ENCODE data around the gene KRT32. TPM values are rescaled to one million over a fixed set of nuclear protein-coding genes. Genes with fewer than 3 reads are reported as not detected.
"Not testable (repeated sequence)": the region's sequence is repeated elsewhere in the genome, so short reads cannot be mapped to it uniquely, and the experiment has no call there.

Gene KRT32
- total RNA-seq, 1 experiment from 2014 or later = 0.42 TPM

GRCh38 chr17:41424111-41424635, 43.0 kb downstream of the KRT32 start, which contains the start of gene KRT37:
Gene KRT37 (minus strand): TSS chr17:41424585. CDS start chr17:41424523, 62 bp downstream.
- ChIA-PET RAD21 (ENCODE audit: low non-redundant PET in 1 of 2, low total read pairs in 2 of 2, uncharacterized antibody in 2 of 2, unreplicated experiment in 2 of 2) (no interaction called here), CTCF (no interaction called here), POLR2A (no interaction called here)
- no TSS peak for BruUV-seq (replicated peaks)
- intact Hi-C loops (cut with micrococcal nuclease) = no loop called here
- no peak within 1 kb of the TSS for H3K4me2 ChIP-seq (ENCODE audit: low read length)
- no peaks in the 10 kb centered on the region for H3K9me3 ChIP-seq (ENCODE audit: control insufficient read depth in 1 of 2, insufficient read depth in 1 of 2, low read depth in 1 of 2, low read length in 2 of 2)
- H3K27me3 ChIP-seq (ENCODE audit: insufficient read depth, low read length) = no peaks in the 10 kb centered on the region
- ATAC-seq (no peak), DNase-seq (ENCODE audit: low read depth, low spot score) (no peak)
- no peak for TF ChIP-seq CBX3 (IDR thresholded peaks at IDR 0.05; ENCODE audit: low read depth)
- no peaks in the 10 kb centered on the region for H3K79me2 ChIP-seq (ENCODE audit: insufficient read depth, low read length)
- H2AFZ ChIP-seq (ENCODE audit: low read depth, low read length, poor library complexity, severe bottlenecking) = no peak within 1 kb of the TSS
- no peak within 1 kb of the TSS for H3K4me3 ChIP-seq (replicated peaks in 1 of 2; ENCODE audit: low read depth in 1 of 2, low read length in 2 of 2)
- H3K36me3 ChIP-seq (ENCODE audit: control insufficient read depth in 1 of 2, insufficient read depth in 2 of 2, low read length in 2 of 2) = no peaks in the 10 kb centered on the region
- no peaks in the 10 kb centered on the region for H3K9me2 ChIP-seq (ENCODE audit: insufficient read depth)
- H3K27ac ChIP-seq (ENCODE audit: low read depth, low read length) = no peak within 1 kb of the TSS
- H3K9ac ChIP-seq (ENCODE audit: low read length) = no peak within 1 kb of the TSS
- peaks cover 11 to 25% of the 10 kb centered on the region in 2 experiments for H3K4me1 ChIP-seq (ENCODE audit: control insufficient read depth in 1 of 2, insufficient read depth in 2 of 2, low read length in 2 of 2)
- H4K20me1 ChIP-seq (ENCODE audit: insufficient read depth) = no peaks in the 10 kb centered on the region

GRCh38 chr17:41422586-41422985, 44.6 kb downstream of the KRT32 start:
- H3K79me2 ChIP-seq (ENCODE audit: insufficient read depth, low read length); H3K4me2 ChIP-seq (ENCODE audit: low read length); intact Hi-C loops (cut with micrococcal nuclease); H3K27ac ChIP-seq (ENCODE audit: low read depth, low read length); BruUV-seq (replicated peaks); POLR2A ChIA-PET; H3K9me2 ChIP-seq (ENCODE audit: insufficient read depth); H3K4me3 ChIP-seq (replicated peaks in 1 of 2; ENCODE audit: low read depth in 1 of 2, low read length in 2 of 2); CTCF ChIA-PET; H2AFZ ChIP-seq (ENCODE audit: low read depth, low read length, poor library complexity, severe bottlenecking); H3K9me3 ChIP-seq (ENCODE audit: control insufficient read depth in 1 of 2, insufficient read depth in 1 of 2, low read depth in 1 of 2, low read length in 2 of 2); H3K9ac ChIP-seq (ENCODE audit: low read length); H3K36me3 ChIP-seq (ENCODE audit: control insufficient read depth in 1 of 2, insufficient read depth in 2 of 2, low read length in 2 of 2); ATAC-seq; H4K20me1 ChIP-seq (ENCODE audit: insufficient read depth); DNase-seq (ENCODE audit: low read depth, low spot score); H3K27me3 ChIP-seq (ENCODE audit: insufficient read depth, low read length); RAD21 ChIA-PET (ENCODE audit: low non-redundant PET in 1 of 2, low total read pairs in 2 of 2, uncharacterized antibody in 2 of 2, unreplicated experiment in 2 of 2): not testable (repeated sequence)
- peaks cover 4 to 22% of the 10 kb centered on the region in 2 experiments for H3K4me1 ChIP-seq (ENCODE audit: control insufficient read depth in 1 of 2, insufficient read depth in 2 of 2, low read length in 2 of 2)

GRCh38 chr17:41421617-41422016, 45.6 kb downstream of the KRT32 start:
- BruUV-seq (replicated peaks) = no TSS peak
- TF ChIP-seq ZFX (IDR thresholded peaks at IDR 0.05) (no peak), ZNF274 (IDR thresholded peaks at IDR 0.05; ENCODE audit: low read depth, low read length) (no peak), SIN3A (IDR thresholded peaks at IDR 0.05; ENCODE audit: low read depth) (no peak), POLR2A (IDR thresholded peaks at IDR 0.05; ENCODE audit: borderline replicate concordance, extremely low read depth, insufficient read depth, insufficient read length) (no peak), EZH2 (IDR thresholded peaks at IDR 0.05) (no peak), ATF3 (IDR thresholded peaks at IDR 0.05) (no peak), FOSL1 (IDR thresholded peaks at IDR 0.05; ENCODE audit: low read depth) (no peak), POLR2AphosphoS5 (IDR thresholded peaks at IDR 0.05; ENCODE audit: low read depth, low read length) (no peak), ZBTB33 (IDR thresholded peaks at IDR 0.05; ENCODE audit: extremely low read depth, insufficient replicate concordance, low read length) (no peak), CEBPB (IDR thresholded peaks at IDR 0.05; ENCODE audit: low read depth) (no peak), JUND (IDR thresholded peaks at IDR 0.05) (no peak), CBX3 (IDR thresholded peaks at IDR 0.05; ENCODE audit: low read depth) (no peak), EGR1 (IDR thresholded peaks at IDR 0.05; ENCODE audit: low read depth) (no peak)

More at GRCh38 chr17:41421617-41422016, 45.6 kb downstream of the KRT32 start:
- H3K4me2 ChIP-seq (ENCODE audit: low read length) = no peak overlapping the region
- H3K27ac ChIP-seq (ENCODE audit: low read depth, low read length) = no peak overlapping the region
- ChIA-PET RAD21 (ENCODE audit: low non-redundant PET in 1 of 2, low total read pairs in 2 of 2, uncharacterized antibody in 2 of 2, unreplicated experiment in 2 of 2) (no interaction called here), POLR2A (no interaction called here), CTCF (no interaction called here)
- H4K20me1 ChIP-seq (ENCODE audit: insufficient read depth) = no peaks in the 10 kb centered on the region
- H3K27me3 ChIP-seq (ENCODE audit: insufficient read depth, low read length) = no peaks in the 10 kb centered on the region
- H2AFZ ChIP-seq (ENCODE audit: low read depth, low read length, poor library complexity, severe bottlenecking) = no peak overlapping the region
- no peaks in the 10 kb centered on the region for H3K79me2 ChIP-seq (ENCODE audit: insufficient read depth, low read length)
- H3K9ac ChIP-seq (ENCODE audit: low read length) = no peak overlapping the region
- ATAC-seq (no peak), DNase-seq (ENCODE audit: low read depth, low spot score) (no peak)
- H3K4me1 ChIP-seq (ENCODE audit: control insufficient read depth in 1 of 2, insufficient read depth in 2 of 2, low read length in 2 of 2) = peaks cover 9 to 28% of the 10 kb centered on the region in 2 experiments
- no peaks in the 10 kb centered on the region for H3K36me3 ChIP-seq (ENCODE audit: control insufficient read depth in 1 of 2, insufficient read depth in 2 of 2, low read length in 2 of 2)
- intact Hi-C loops (cut with micrococcal nuclease) = no loop called here
- no peak overlapping the region for H3K4me3 ChIP-seq (replicated peaks in 1 of 2; ENCODE audit: low read depth in 1 of 2, low read length in 2 of 2)
- H3K9me3 ChIP-seq (ENCODE audit: control insufficient read depth in 1 of 2, insufficient read depth in 1 of 2, low read depth in 1 of 2, low read length in 2 of 2) = no peaks in the 10 kb centered on the region
- no peaks in the 10 kb centered on the region for H3K9me2 ChIP-seq (ENCODE audit: insufficient read depth)
